HS-27A (cell line): ENCODE data around the gene SCAF11.
A peak's percentile ranks its signal among the peaks of the same experiment; 100 is the strongest.

Experiments used
- DNase-seq: peaks from one replicate; pipeline ENCODE4 v3.0.0-alpha.2; 2012; ENCODE audit warnings: low read depth, missing footprints

Gene SCAF11

DNA sequence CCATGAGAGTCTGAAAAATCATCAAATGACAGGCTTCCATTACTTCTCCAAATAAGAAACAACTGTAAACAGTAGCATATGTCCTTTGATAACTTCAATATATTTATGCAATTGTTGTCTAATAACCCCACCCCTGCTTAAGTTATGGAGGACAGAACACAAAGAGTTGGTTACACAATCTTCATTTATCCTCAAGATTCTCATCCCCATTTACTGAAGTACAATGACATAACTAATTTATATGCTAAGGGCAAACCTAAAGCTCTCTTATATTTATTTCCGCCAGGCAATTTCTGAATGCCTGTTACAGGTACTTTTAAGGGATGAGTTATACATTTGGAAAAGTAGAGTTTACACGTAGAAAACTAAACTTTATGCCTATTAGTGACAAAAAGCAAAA, 12.3 kb downstream of the SCAF11 start:
- no peak for DNase-seq

DNA sequence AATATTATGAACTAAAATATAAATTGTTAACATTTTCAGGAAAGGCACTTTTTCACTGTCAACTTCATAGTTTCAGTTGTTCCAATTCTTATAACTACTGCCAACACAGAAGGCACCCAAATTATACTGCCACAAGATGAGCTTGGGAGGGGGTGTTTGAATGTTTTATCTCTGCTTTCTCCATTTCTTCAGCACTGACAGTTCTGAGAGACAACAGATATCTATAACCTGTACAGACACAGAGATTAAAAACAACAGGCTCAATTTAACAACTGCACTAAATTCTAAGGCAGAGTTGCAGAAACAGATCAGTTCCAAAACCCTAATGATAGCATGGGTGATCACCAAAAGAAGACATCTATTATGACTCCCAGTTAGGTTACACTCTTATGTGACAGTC, 12.8 kb downstream of the SCAF11 start:
- DNase-seq: no peak

DNA sequence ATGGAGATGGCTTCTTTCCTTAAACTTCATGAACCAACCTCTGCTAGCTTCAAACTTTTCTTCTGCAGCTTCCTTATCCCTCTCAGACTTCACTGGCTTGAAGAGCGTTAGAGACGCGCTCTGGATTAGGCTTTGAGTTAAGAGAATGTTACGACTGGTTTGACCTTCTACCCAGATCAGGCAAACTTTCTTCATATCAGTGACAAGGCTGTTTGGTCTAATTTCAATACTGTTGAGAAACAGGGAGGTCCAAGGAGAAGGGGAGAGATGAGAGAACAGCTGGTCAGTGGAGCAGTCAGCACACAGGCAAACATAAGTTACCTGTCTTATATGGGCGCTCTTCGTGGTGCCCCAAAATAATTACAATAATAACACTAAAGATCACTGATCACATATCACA, 14.9 kb downstream of the SCAF11 start:
- DNase-seq: no peak

DNA sequence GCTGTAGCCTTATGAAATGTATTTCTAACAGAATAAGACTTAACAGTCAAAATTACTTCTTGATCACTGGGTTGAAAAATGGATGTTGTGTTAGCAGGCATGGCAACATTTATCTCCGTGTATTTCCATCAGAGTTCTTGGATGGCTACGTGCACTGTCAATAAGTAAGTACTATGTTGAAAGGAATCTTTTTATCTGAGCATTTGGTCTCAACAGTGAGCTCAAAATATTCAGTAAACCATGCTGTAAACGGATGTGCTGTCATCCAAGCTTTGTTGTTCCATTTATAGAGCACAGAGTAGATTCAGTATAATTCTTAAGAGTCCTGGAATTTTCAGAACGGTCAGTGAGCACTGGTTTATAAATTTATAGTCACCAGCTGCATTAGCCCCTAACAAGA, 15.5 kb downstream of the SCAF11 start:
- no peak for DNase-seq

- DNase-seq: no peak
These were observed 16.1 kb downstream of the SCAF11 start for GRCh38 chr12:45974171-45974719.

- no peak for DNase-seq
These were observed 16.8 kb downstream of the SCAF11 start for GRCh38 chr12:45973526-45973925.

DNA sequence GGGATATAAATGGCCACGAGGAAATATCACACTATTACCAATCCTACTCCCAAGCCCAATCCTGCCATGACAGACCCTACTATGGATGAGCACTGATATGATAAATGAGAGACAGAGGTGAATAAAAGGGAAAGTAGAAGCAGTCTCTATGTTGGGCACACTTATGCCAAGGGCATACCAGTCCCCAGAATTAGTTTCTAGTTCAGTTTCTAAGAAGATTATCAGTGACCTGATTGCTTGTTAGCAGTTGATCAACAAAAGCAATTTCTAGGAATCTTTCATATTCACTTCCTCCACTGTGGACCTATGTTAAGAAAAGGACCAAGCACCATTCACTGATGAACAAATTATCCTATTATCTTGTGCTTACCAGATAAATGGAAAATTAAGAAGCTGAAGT, 20.0 kb downstream of the SCAF11 start:
- DNase-seq: no peak

- DNase-seq: no peak
These were observed 21.3 kb downstream of the SCAF11 start for GRCh38 chr12:45969084-45969483.

GRCh38 chr12:45966486-45966885, 23.9 kb downstream of the SCAF11 start:
- DNase-seq: peak; percentile 42

- DNase-seq: no peak
These were observed 27.6 kb downstream of the SCAF11 start for GRCh38 chr12:45962553-45963325.

- no peak for DNase-seq
These were observed 30.6 kb downstream of the SCAF11 start for GRCh38 chr12:45959728-45960127.

DNA sequence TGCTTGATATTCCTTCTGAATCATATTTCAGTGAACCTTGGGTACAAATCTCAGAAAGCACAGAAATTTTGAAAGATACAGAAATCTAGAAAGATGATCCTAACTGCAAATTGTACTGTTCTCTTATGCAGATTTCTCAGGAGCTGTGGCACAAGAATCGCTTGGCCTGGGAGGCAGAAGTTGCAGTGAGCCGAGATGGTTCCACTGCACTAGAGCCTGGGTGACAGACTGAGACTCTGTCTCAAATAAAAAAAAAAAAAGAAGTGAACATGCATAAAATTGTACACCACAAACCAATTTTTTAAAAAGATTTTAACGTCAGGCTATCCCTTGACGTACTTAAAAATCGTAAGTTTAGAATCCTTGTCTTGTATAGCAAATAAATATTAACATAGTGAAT, 31.3 kb downstream of the SCAF11 start:
- no peak for DNase-seq

- no peak for DNase-seq
These were observed 41.8 kb downstream of the SCAF11 start for GRCh38 chr12:45948546-45948945.

GRCh38 chr12:45946435-45946834, 43.9 kb downstream of the SCAF11 start:
- DNase-seq: no peak

DNA sequence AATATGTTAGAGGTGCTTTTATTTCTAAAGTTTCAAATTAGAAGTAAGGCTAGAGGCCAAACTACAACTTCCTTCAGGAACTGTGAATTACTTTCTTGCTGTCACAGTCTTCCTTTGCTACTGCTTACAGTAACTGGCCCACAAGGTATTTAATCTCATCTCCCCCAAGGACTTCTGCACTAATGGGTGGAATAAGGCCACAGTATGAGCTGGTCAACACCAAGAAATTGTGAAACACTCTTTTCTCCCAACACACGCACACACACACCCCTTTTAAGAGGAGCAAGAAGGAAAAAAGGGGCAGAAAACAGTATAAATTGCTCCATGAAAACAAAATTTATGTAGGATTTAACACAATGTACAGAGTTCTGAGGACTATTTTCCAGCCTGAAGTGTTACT, 45.6 kb downstream of the SCAF11 start:
- no peak for DNase-seq

DNA sequence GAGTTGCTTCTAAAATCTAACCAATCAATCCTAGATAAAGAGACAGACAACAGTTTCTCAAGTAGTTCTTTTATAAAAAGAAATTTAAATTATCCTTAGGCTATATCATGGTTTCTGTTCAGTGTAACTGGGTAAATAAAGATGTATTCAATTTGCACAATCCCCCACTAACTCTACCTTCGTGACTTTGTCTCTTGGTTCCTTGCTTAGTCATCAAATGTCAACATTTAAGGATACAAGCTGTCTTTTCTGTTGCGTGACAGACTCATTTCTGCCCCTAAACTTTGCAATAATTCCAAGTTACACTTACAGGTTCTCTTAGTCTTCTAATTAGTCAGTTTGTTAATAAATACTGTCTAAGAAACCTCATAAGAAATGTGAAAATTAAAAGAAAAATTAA, 50.6 kb downstream of the SCAF11 start:
- DNase-seq: no peak

GRCh38 chr12:45938566-45938965, 51.8 kb downstream of the SCAF11 start:
- no peak for DNase-seq

- DNase-seq: no peak
These were observed 55.4 kb downstream of the SCAF11 start for GRCh38 chr12:45934956-45935355.

DNA sequence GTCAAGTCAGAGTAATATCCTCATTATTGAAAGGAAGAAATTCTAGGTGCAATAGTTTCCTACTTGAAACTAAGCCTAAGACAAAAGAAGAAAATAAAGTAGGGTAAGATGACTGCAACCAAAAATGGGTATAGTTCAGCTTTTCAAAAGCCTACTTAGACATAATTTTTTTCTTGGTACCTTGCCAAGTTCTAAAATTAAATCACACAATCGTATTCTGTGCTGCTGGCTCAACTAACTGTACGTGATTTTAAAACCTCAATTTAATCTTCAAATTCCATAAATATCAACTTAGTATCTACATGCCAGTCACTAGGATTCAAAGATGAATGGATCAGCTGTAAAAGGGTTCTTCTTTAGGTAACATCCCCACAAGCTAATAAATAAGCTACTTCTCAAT, 56.9 kb downstream of the SCAF11 start:
- DNase-seq: no peak

GRCh38 chr12:45930369-45930768, 60.0 kb downstream of the SCAF11 start:
- no peak for DNase-seq

DNA sequence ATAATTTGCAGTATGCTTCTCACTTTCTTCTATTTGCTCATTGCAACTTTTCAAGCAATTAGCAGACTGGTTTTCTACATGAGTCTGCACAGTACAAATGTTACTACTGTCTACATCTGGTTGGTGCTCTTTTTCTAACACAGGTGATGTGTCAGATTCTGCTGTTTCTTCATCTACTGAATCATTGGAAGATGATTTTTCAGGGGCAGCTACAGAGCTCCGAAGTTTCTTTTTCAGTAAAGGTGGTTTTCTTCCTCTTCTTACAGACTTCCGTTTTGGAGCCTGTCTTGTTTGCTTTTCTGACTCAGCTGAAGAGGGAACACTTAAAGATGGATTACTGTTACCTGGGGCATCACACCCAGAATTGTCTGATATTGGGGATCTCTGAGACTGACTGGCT, 62.1 kb downstream of the SCAF11 start:
- no peak for DNase-seq

DNA sequence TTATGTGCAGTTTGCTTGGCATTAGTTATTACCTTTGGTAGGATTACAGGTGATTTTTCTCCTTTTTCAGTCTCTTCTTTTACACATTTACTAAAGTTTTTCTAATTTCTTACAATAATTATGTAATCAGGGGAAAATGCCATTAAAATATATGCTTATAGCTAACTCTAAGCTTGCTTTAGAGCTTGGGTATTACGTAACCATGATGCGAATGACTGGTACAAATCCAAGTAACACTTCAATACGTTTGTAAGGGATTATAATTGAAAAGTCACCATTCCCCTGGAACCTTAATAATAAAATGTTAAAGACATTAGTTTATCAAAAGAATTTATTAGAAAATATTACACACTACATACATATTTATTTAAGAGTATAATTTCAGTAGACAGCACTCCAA, 71.6 kb downstream of the SCAF11 start:
- no peak for DNase-seq

- DNase-seq: no peak
These were observed 75.0 kb downstream of the SCAF11 start for GRCh38 chr12:45915405-45915804.

GRCh38 chr12:45914090-45914489, 76.3 kb downstream of the SCAF11 start:
- DNase-seq: peak; percentile 20
